VCaP (cell line): ENCODE data around the gene EYA4.

Source experiments
- H3K27ac ChIP-seq: fragments of 450-650 bp; 2 replicates; pipeline ENCODE4 v1.5.1; 2017
- TF ChIP-seq, protein P1 (sequence below): fragments of 450-650 bp; conservative IDR thresholded peaks from 2 replicates; pipeline ENCODE4 v1.5.1; 2017; ENCODE audit warnings: mild to moderate bottlenecking, moderate library complexity

The EYA4 gene

DNA sequence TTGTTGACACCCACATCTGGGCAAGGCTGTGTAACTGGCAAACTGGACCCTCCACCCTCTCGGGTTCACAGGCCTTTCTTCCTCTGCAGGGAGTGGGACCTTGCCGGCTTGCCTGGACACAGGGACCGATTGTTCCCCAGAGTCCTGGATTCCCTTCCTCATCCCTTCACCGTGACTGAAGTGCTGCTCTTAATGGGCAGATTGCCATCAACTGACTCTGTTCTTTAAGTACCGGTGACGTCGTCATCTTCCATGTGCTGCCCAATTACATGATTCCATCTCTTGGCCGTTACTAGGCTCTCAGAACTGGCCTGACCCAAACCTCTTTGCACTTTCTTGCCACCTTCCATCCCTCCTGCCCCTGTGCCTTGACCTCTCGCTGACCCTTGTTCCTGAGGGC is 85.4 kb downstream of the EYA4 start:
- no peak overlapping the region for H3K27ac ChIP-seq
- TF ChIP-seq, protein P1, sequence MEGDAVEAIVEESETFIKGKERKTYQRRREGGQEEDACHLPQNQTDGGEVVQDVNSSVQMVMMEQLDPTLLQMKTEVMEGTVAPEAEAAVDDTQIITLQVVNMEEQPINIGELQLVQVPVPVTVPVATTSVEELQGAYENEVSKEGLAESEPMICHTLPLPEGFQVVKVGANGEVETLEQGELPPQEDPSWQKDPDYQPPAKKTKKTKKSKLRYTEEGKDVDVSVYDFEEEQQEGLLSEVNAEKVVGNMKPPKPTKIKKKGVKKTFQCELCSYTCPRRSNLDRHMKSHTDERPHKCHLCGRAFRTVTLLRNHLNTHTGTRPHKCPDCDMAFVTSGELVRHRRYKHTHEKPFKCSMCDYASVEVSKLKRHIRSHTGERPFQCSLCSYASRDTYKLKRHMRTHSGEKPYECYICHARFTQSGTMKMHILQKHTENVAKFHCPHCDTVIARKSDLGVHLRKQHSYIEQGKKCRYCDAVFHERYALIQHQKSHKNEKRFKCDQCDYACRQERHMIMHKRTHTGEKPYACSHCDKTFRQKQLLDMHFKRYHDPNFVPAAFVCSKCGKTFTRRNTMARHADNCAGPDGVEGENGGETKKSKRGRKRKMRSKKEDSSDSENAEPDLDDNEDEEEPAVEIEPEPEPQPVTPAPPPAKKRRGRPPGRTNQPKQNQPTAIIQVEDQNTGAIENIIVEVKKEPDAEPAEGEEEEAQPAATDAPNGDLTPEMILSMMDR: no peak

DNA sequence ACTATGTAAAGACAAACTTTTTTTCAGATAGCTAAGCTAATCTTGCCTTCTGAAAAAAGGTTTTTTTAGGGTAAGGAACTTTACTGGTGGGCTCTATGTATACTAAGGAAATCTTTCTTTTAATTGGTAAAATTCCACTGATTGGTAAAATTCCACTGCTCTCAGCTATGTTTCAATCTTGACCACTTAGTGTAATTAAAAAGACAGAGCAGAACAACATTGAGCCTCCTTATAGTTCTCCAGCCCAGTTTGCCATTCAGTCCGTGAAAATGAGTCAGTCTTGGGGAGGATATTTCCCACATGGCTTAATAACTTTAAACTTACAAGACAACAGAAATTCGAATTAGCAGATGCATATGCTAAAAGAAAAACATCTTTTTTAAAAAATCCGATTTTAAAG is 92.7 kb downstream of the EYA4 start:
- TF ChIP-seq, protein P1: no peak
- no peak overlapping the region for H3K27ac ChIP-seq

DNA sequence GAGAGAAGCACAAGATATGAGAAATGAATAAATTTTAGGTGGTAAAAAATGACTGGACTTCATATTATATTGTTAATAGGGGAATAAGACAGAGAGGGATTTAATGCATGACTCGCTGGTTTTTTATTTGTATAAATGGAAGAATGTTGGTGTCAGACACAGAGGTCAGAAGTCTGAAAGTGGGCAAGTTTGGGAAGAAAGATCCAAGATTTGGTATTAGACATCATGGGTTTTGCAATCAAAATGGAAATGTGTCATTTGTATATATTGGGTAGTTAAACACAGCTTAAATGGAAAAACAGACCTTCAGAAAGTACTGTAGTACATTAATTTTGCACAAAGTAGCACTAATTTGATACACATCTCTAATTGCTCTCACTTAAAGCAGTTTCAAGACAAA is 96.2 kb downstream of the EYA4 start:
- TF ChIP-seq, protein P1: no peak
- H3K27ac ChIP-seq: no peak overlapping the region

DNA sequence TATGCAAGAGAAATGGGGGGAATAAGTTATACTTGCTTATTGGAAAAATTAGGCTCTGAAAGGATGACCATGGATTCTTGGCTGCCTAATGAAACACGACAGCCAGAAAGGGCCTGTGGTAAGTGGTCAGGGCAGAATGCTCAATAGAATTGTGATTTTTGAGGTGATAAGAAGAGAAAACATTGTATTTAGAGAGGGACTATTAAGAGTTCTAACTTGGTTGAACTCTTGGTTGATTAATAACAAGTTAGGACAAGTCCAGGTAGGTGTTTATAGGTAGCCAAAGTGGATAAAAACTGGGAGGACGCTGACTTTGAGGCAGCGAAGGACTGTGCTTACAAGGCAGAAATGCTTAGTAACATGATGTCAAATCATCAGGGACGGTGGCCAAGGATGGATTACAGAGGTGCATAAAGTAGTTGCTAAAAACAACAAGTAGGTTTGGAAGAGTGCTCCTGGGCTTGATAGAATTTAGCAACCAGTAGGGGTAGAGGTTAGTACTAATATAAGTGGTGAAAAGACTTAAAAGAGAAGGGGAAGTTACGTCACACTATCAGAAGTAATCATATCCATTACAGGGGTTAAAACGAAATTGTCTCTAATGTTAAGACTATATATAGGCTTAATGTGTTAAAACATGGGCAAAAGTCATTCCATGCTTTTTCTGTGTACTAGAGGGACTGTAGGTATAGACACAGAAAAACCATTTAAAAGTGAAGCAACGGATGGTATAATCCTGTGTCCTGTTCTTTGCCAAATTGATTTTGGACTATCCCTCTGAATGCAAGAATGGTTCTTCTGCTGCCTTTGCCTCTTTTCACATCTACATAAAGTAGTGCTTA is 98.6 kb downstream of the EYA4 start:
- TF ChIP-seq, protein P1: no peak
- no peak overlapping the region for H3K27ac ChIP-seq

DNA sequence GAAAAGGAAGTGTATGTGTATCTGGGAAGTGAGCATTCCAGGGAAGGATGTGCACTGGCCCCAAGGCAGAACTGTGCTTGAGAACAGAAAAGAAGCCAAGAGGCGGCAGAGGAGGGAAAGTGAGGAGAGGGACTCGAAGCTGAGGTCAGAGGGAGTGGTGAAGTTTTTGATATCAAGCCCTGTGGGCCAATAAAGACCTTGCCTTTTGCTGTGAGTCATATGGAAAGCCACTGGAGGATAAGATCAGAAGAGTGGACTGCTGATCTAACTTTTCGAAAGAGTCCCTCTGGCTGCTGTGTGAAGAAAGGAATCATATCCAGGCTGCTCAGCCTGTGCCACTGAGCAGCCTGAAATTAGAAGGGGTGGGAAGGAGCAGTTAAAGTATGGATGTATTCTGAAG is 99.4 kb downstream of the EYA4 start:
- no peak overlapping the region for H3K27ac ChIP-seq
- TF ChIP-seq, protein P1: no peak

DNA sequence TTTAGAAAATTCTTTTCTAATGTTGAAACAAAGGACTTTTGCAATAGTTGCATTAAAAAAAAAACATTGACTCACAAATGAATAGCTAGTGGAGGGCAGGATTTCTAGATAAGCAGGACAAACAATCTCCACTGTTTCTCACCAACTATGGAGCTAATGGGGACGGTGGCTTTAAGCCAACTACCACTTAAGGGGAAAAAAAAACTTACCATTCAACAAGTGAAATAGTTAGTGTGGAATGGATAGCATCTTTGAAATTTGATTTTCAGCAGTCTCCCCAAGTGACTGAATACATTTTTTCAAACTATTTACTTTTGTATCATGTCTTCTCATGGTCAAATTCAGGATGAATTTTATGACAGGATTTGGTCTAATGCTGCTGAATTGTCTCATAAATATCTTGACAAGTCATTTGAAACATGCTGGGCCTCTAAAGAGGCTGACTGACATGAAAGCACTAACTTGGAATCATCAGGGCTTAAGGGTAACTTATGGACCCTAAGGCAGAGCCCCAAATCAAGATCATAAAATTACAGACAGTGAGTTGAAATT is 100.5 kb downstream of the EYA4 start:
- TF ChIP-seq, protein P1: no peak
- no peak overlapping the region for H3K27ac ChIP-seq

DNA sequence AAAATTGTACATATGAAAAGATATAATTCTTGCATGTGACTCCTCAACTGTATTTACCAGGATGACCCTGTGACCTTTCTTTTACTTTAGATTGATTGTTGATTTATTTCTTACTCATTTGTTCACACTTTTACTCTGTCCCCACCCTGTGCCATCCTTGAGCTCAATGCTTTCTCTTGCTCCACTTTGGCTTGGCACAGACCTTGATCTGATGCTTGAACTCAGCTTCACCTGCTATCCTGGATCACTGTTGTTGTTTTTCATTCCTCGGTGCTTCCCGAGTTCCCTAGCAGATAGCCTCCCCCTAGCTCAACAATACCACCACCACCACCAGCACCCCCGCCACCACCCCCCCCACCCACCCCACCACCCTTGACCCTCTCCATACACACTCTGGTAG is 102.1 kb downstream of the EYA4 start:
- no peak overlapping the region for H3K27ac ChIP-seq
- TF ChIP-seq, protein P1: no peak
